Skeletal muscle tissue (tissue), 4 donors: ENCODE results near the gene HOXC13. TPM values are rescaled to one million over a fixed set of nuclear protein-coding genes. Genes with fewer than 3 reads are reported as not detected.

ENCODE experiments used
- H3K27ac ChIP-seq: one replicate; pipeline ENCODE4 v1.7.0; 2013; ENCODE audit warnings: mild to moderate bottlenecking, low read depth, low read length, inconsistent platforms
- H3K27me3 ChIP-seq, 3 donors: one replicate each; pipeline ENCODE4 v1.7.0; 2013; ENCODE audit warnings: low read length in 3 of 3; ENCODE audit not compliant: control insufficient read depth in 3 of 3, insufficient read depth in 3 of 3
- H3K36me3 ChIP-seq, 3 donors: one replicate each; pipeline ENCODE4 v1.7.0; 2013; ENCODE audit warnings: low read length in 3 of 3; ENCODE audit not compliant: control insufficient read depth in 3 of 3, insufficient read depth in 3 of 3
- H3K4me1 ChIP-seq, 3 donors: one replicate each; pipeline ENCODE4 v1.7.0; 2013; ENCODE audit warnings: low read length in 3 of 3, mild to moderate bottlenecking in 3 of 3; ENCODE audit not compliant: control insufficient read depth in 3 of 3, insufficient read depth in 3 of 3
- H3K4me3 ChIP-seq, 3 donors: one replicate each; pipeline ENCODE4 v1.7.0; 2013; ENCODE audit warnings: low read length in 3 of 3
- H3K9ac ChIP-seq, 3 donors: one replicate each; pipeline ENCODE4 v1.7.0; 2013; ENCODE audit warnings: low read length in 3 of 3, mild to moderate bottlenecking in 3 of 3, moderate library complexity in 2 of 3, low read depth in 1 of 3
- H3K9me3 ChIP-seq, 3 donors: one replicate each; pipeline ENCODE4 v1.7.0; 2013; ENCODE audit warnings: low read length in 3 of 3; ENCODE audit not compliant: control insufficient read depth in 3 of 3
- total RNA-seq: library from RNA; depleted of rRNA; stranded (reverse); fragments of >200 nt; gene quantifications from one replicate; pipeline ENCODE4 v1.2.3, GENCODE V29; 2014
- donor health status: Osteomylitis.

HOXC13 gene
- total RNA-seq, 1 donor from 2014 or later: not detected

- Histone ChIP-seq H3K4me3 (no peak overlapping the region), H3K9me3 (no peaks in the 10 kb centered on the region), H3K36me3 (no peaks in the 10 kb centered on the region), H3K4me1 (peaks cover 3 to 19% (median 11%) of the 10 kb centered on the region in 3 donors), H3K27ac (no peak overlapping the region), H3K9ac (no peak overlapping the region), H3K27me3 (peaks cover 64 to 91% (median 80%) of the 10 kb centered on the region in 3 donors)
These were observed 31.1 kb downstream of the HOXC13 start for GRCh38 chr12:53969588-53970259.

DNA sequence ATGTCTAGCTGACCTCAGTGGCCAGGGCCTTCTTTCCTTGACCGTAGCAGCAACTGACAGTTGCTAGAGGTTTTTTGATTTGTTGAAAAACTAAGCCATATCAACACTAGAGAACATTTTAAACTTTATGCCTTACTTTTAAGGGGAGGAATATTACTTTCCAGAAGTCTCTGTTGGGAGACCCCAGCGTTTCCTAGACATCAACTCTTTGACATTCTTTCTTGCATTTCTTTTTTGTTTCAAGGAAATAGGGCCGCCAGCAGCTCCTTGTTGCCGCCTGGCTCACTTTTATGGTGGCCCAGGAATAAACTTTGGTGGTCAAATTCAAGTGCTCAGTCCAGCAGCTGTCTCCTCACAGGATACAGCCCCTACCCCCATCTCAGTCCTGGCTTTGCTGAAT is 31.8 kb downstream of the HOXC13 start:
- Histone ChIP-seq H3K4me3 (no peak overlapping the region), H3K9ac (no peak overlapping the region), H3K4me1 (peaks cover 5 to 20% (median 11%) of the 10 kb centered on the region in 3 donors), H3K27me3 (peaks cover 60 to 90% (median 73%) of the 10 kb centered on the region in 3 donors), H3K27ac (no peak overlapping the region), H3K9me3 (no peaks in the 10 kb centered on the region), H3K36me3 (no peaks in the 10 kb centered on the region)

GRCh38 chr12:53971129-53971528 is 32.5 kb downstream of the HOXC13 start:
- H3K9ac ChIP-seq: no peak overlapping the region
- no peaks in the 10 kb centered on the region for H3K36me3 ChIP-seq
- peaks cover 7 to 24% (median 12%) of the 10 kb centered on the region in 3 donors for H3K4me1 ChIP-seq
- no peaks in the 10 kb centered on the region for H3K9me3 ChIP-seq
- H3K4me3 ChIP-seq: no peak overlapping the region
- no peak overlapping the region for H3K27ac ChIP-seq
- H3K27me3 ChIP-seq: peaks cover 64 to 90% (median 76%) of the 10 kb centered on the region in 3 donors

- Histone ChIP-seq H3K36me3 (no peaks in the 10 kb centered on the region), H3K9ac (no peak overlapping the region), H3K4me1 (peaks cover 7 to 24% (median 14%) of the 10 kb centered on the region in 3 donors), H3K27me3 (peaks cover 58 to 90% (median 75%) of the 10 kb centered on the region in 3 donors), H3K4me3 (no peak overlapping the region), H3K9me3 (no peaks in the 10 kb centered on the region), H3K27ac (no peak overlapping the region)
These were observed 33.1 kb downstream of the HOXC13 start for GRCh38 chr12:53971686-53972085.

DNA sequence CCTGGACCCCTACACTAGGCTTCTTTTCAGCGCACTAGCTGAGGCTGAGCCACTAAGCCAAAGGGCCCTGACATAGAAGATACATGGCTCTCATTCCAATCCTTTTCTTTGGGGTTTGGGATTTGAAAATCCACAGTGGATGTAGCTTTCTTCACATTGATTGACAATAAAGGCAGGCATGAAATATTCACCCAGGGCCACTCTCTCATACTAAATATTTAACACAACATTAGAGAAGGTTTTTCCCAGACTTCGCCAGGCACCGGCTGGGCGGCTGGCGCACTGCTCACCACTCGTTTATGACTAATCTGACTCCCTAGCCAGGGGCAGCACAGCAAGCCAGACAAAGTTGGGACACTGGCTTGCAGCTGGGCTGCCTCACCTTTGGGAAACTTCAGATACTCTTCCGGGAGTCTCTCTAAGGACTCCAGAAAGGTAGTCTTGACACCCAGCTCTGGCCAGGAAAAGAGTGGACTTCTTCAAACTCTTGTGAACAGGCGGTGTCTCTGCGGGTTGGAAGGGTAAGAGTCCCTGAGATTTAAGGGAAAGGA is 33.6 kb downstream of the HOXC13 start:
- H3K36me3 ChIP-seq: no peaks in the 10 kb centered on the region
- H3K9me3 ChIP-seq: no peaks in the 10 kb centered on the region
- no peak overlapping the region for H3K4me3 ChIP-seq
- H3K9ac ChIP-seq: no peak overlapping the region
- H3K27ac ChIP-seq: peak overlapping the region; percentile 65
- H3K4me1 ChIP-seq: peaks cover 7 to 24% (median 14%) of the 10 kb centered on the region in 3 donors
- H3K27me3 ChIP-seq: peaks cover 57 to 91% (median 69%) of the 10 kb centered on the region in 3 donors

GRCh38 chr12:53972722-53973235 is 34.1 kb downstream of the HOXC13 start, which contains the start of gene HOXC11:
TSS of gene HOXC11 (plus strand) at chr12:53973126. CDS start at chr12:53973242, 116 bp downstream.
- Histone ChIP-seq H3K4me3 (peak within 1 kb of the TSS; percentile 64 to 75 (median 75)), H3K36me3 (no peaks in the 10 kb centered on the region), H3K9me3 (no peaks in the 10 kb centered on the region), H3K27me3 (peaks cover 58 to 91% (median 70%) of the 10 kb centered on the region in 3 donors), H3K4me1 (peaks cover 7 to 24% (median 14%) of the 10 kb centered on the region in 3 donors), H3K9ac (peak within 1 kb of the TSS; percentile 56 to 77 (median 65)), H3K27ac (peak within 1 kb of the TSS; percentile 65)

DNA sequence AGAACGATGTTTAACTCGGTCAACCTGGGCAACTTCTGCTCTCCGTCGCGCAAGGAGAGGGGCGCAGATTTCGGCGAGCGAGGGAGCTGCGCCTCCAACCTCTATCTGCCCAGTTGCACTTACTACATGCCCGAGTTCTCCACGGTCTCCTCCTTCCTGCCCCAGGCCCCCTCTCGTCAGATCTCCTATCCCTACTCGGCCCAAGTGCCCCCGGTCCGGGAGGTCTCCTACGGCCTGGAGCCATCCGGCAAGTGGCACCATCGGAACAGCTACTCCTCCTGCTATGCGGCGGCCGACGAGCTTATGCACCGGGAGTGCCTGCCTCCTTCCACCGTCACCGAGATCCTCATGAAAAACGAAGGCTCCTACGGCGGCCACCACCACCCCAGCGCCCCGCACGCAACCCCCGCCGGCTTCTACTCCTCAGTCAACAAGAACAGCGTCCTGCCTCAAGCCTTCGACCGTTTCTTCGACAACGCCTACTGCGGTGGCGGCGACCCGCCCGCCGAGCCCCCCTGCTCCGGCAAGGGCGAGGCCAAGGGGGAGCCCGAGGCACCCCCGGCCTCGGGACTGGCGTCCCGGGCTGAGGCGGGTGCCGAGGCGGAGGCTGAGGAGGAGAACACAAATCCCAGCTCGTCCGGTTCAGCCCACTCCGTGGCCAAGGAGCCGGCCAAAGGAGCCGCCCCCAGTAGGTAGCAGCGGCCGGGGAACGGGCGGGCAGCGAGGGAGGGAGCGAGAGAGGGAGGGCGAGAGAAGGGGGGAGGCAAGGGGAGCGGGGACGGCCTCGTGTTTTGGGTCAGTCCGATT is 34.8 kb downstream of the HOXC13 start:
- peak overlapping the region; percentile 65 for H3K27ac ChIP-seq
- H3K27me3 ChIP-seq: peaks cover 63 to 90% (median 68%) of the 10 kb centered on the region in 3 donors
- no peaks in the 10 kb centered on the region for H3K36me3 ChIP-seq
- H3K9me3 ChIP-seq: no peaks in the 10 kb centered on the region
- peak overlapping the region; percentile 64 to 75 (median 75) for H3K4me3 ChIP-seq
- peak overlapping the region; percentile 43 to 72 (median 56) for H3K9ac ChIP-seq
- peaks cover 11 to 27% (median 16%) of the 10 kb centered on the region in 3 donors for H3K4me1 ChIP-seq

DNA sequence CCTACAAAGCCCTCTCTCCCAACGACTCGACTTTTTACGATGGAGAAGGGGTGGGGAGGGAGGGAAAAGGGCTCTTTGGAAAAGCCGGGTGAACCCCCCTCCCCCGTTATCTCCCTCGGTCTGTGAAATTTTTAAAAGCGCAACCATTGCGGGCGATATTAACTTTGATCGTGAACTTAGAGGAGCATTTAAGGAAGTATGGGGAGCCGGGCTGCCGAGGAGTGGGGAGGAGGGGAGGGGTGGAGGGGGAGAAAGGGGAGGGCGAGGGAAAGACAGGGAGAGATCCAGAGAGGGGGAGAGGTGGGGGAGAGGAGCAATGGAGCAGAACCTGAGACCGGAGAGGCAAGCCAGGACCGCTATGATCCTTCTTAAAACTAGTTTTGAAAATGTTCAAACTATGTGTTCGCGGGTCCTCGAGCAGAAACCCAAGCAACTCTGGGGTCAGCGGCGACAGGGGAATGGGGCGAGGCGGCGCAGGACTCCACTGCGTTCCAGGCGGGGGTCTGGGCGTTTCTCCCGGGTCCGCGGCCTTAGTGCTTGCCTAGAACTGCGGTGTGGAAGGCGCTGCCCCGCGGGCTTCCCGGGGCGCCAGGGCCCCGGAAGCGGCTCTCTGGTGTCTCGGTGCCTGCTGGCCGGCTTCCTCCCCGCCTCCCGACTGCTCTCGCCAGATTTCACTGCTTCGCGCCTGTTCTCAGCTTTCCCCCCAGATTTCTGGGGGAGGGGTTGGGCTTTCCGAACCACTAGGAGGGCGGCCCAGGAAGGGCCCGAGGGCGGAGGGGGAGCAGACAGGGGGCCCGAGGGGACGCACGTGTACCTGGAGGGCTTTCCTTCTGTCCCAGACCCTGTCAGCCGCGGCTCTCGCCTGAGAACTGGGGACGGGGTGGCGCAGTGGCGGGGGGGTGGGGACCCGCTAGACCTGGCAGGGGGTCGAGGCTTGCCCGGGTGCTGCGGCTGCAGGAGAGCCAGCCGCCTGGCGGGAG is 35.7 kb downstream of the HOXC13 start, which contains the start of gene HOTAIR:
Gene HOTAIR, minus strand, starts transcription at position 871 of the 980 bp plus-strand sequence.
- Histone ChIP-seq H3K27ac (peak within 1 kb of the TSS; percentile 65), H3K27me3 (peaks cover 60 to 92% (median 64%) of the 10 kb centered on the region in 3 donors), H3K36me3 (no peaks in the 10 kb centered on the region), H3K9ac (peak within 1 kb of the TSS; percentile 72 to 81 (median 77)), H3K4me3 (peak within 1 kb of the TSS; percentile 73 to 75 (median 75)), H3K4me1 (peaks cover 15 to 29% (median 18%) of the 10 kb centered on the region in 3 donors), H3K9me3 (no peaks in the 10 kb centered on the region)

- Histone ChIP-seq H3K36me3 (no peaks in the 10 kb centered on the region), H3K4me1 (peaks cover 16 to 29% (median 22%) of the 10 kb centered on the region in 3 donors), H3K27ac (peak overlapping the region; percentile 65), H3K27me3 (peaks cover 58 to 90% (median 60%) of the 10 kb centered on the region in 3 donors), H3K9me3 (no peaks in the 10 kb centered on the region), H3K9ac (peak overlapping the region in 2 of 3 donors; percentile 77 to 81), H3K4me3 (peak overlapping the region; percentile 73 to 75 (median 75))
These were observed 36.4 kb downstream of the HOXC13 start for GRCh38 chr12:53975064-53975471.
